ENCODE data around the gene AANAT. TPM values are rescaled to one million over a fixed set of nuclear protein-coding genes. Genes with fewer than 3 reads are reported as not detected.

The AANAT gene
- total RNA-seq, 4 donors from 2014 or later = not detected

GRCh38 chr17:76441686-76442340 is 25.6 kb upstream of the AANAT start:
- H3K36me3 ChIP-seq = no peaks in the 10 kb centered on the region
- intact Hi-C loops (cut with DNase I; ENCODE audit: low total_unique reads) = no loop called here
- no peaks in the 10 kb centered on the region for H3K9me3 ChIP-seq
- H3K27me3 ChIP-seq = no peaks in the 10 kb centered on the region
- no peak overlapping the region for H3K27ac ChIP-seq
- H3K4me1 ChIP-seq = no peaks in the 10 kb centered on the region
- DNase-seq = no peak
- H3K4me3 ChIP-seq = no peak overlapping the region
- no peak for TF ChIP-seq CTCF (IDR thresholded peaks at IDR 0.05)
- TF ChIP-seq POLR2A (IDR thresholded peaks at IDR 0.05) = no peak

GRCh38 chr17:76442341-76443338 is 24.8 kb upstream of the AANAT start:
- no peak overlapping the region for H3K4me3 ChIP-seq
- TF ChIP-seq CTCF (IDR thresholded peaks at IDR 0.05) (no peak), POLR2A (IDR thresholded peaks at IDR 0.05) (no peak)
- no peaks in the 10 kb centered on the region for H3K36me3 ChIP-seq
- H3K4me1 ChIP-seq = no peaks in the 10 kb centered on the region
- H3K9me3 ChIP-seq = no peaks in the 10 kb centered on the region
- H3K27ac ChIP-seq = no peak overlapping the region
- H3K27me3 ChIP-seq = no peaks in the 10 kb centered on the region
- intact Hi-C loops (cut with DNase I; ENCODE audit: low total_unique reads) = no loop called here
- no peak for DNase-seq

- H3K27me3 ChIP-seq = no peaks in the 10 kb centered on the region
- H3K4me3 ChIP-seq = no peak overlapping the region
- H3K36me3 ChIP-seq = no peaks in the 10 kb centered on the region
- H3K9me3 ChIP-seq = no peaks in the 10 kb centered on the region
- intact Hi-C loops (cut with DNase I; ENCODE audit: low total_unique reads) = no loop called here
- H3K4me1 ChIP-seq = no peaks in the 10 kb centered on the region
- no peak for DNase-seq
- no peak overlapping the region for H3K27ac ChIP-seq
- TF ChIP-seq POLR2A (IDR thresholded peaks at IDR 0.05) = no peak
- no peak for TF ChIP-seq CTCF (IDR thresholded peaks at IDR 0.05)
These were observed 22.7 kb upstream of the AANAT start for GRCh38 chr17:76444518-76445311.

- H3K9me3 ChIP-seq = no peaks in the 10 kb centered on the region
- H3K4me3 ChIP-seq = no peak overlapping the region
- H3K27ac ChIP-seq = no peak overlapping the region
- DNase-seq = no peak
- TF ChIP-seq CTCF (IDR thresholded peaks at IDR 0.05) = no peak
- TF ChIP-seq POLR2A (IDR thresholded peaks at IDR 0.05) = no peak
- no peaks in the 10 kb centered on the region for H3K27me3 ChIP-seq
- intact Hi-C loops (cut with DNase I; ENCODE audit: low total_unique reads) = no loop called here
- H3K4me1 ChIP-seq = no peaks in the 10 kb centered on the region
- no peaks in the 10 kb centered on the region for H3K36me3 ChIP-seq
These were observed 21.5 kb upstream of the AANAT start for GRCh38 chr17:76445697-76446448.

Data from uterus (tissue), 4 donors.